GM18873 (cell line): ENCODE measurements around the gene CFAP69.
"Not testable (repeated sequence)": the region's sequence is repeated elsewhere in the genome, so short reads cannot be mapped to it uniquely, and the experiment has no call there.

Source experiments
- ATAC-seq: cut with Tn5 transposase; IDR thresholded peaks from one replicate; pipeline ENCODE4 v1.9.1; 2021; ENCODE audit warnings: mild to moderate bottlenecking, moderate library complexity, moderate number of reproducible peaks; ENCODE audit not compliant: unreplicated experiment, low FRiP score

Gene CFAP69

GRCh38 chr7:90230834-90231233, 14.1 kb upstream of the CFAP69 start:
- ATAC-seq: no peak

- ATAC-seq: no peak
Observed at GRCh38 chr7:90231304-90231703, 13.7 kb upstream of the CFAP69 start.

- ATAC-seq: no peak
Observed at GRCh38 chr7:90232430-90232829, 12.5 kb upstream of the CFAP69 start.

DNA sequence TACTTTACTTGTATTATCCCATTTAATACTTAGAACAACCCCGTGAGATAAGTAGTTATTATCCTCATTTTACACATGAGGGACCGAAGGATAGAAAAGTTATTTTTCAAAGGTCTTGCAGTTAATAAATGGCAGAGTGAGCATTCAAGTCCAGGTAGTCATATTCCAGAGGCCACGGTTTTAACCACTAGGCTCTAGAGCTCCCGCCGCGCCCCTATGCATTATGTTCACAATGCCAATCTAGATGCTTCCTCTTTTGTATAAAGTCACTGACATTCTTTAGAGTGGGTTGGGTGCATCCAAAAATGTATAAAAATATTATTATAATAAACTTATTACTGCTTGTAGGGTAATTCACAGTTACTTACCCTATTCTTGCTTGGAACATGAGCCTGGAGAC, 11.4 kb upstream of the CFAP69 start:
- no peak for ATAC-seq

DNA sequence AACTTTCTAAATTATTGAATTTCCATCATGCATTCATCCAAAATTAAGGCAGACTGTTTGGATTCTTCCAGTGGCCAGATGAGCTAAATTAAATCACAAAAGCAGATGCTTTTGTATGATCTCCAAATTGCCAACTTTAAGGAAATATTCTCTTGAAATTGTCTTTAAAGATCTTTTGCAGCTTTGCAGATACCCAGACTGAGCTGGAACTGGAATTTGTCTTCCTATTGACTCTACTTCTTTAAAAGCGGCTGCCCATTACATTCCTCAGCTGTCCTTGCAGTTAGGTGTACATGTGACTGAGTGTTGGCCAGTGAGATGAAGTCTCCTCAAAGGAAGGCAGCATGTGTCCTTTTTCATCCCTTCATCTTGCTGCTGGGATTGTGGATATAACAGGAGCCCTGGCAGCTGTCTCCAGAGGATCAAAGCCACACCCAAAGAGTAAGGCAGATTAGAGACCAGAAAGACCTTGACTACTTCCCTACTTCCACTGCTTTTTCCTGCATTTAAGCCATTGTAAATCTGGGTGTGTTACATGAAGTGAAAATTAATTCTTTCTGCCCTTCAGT, 8.2 kb upstream of the CFAP69 start:
- ATAC-seq: no peak

DNA sequence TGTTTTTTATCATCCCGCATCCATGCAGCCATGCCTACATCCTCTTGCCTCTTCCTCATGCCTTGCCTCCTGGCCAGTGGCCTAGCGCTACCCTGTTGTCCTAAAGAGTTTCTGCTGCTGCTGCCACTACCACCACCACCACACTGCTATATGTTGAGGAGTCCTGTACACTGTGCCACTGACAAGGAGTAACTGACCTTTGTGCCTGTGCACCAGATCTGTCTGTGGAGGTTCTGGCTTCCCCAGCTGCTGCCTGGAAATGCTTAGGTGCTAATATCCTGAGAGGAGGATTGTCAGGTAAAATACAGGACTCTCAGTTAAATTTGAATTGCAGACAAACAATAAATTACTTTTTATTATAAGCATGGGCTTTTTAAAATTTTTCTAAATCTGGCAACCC, 7.0 kb upstream of the CFAP69 start:
- ATAC-seq: no peak

DNA sequence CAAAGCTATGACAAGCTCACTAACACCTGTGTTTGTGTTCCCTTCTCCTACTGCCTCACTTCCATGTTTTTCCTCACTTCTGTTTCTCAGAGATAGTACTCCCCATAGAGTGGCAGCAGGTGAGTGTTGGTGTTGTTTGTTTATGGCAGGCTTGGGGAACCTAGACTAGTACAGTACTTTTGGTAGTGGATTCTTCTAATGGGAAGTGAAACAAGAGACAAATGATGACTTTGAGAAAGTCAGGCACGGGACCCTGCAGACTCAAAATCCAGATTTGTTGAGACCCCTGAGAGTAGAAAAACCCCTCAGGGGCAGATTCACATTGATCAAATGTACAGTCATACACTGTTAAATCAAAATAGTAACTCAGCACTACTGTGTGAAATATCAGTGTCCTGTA, 6.4 kb upstream of the CFAP69 start:
- ATAC-seq: no peak

DNA sequence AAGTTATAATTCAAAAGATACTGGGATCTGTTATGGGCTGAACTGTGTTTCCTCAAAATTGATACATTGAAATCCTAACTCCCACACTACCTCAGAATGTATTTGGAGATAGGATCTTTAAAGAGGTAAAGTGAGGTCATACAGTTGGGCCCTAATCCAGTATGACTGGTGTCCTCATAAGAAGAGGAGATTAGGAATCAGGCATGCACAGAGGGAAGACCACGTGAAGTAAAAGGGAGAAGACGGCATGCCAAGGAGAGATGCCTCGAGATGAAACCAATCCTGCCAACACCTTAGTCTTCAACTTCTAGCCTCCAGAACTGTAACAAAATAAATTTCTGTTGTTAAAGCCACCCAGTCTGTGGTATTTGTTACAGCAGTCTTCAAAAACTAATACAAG, 5.9 kb upstream of the CFAP69 start:
- no peak for ATAC-seq

- ATAC-seq: no peak
Observed at GRCh38 chr7:90239625-90240228, 5.2 kb upstream of the CFAP69 start.

- no peak for ATAC-seq
Observed at GRCh38 chr7:90242369-90243168, 2.4 kb upstream of the CFAP69 start.

DNA sequence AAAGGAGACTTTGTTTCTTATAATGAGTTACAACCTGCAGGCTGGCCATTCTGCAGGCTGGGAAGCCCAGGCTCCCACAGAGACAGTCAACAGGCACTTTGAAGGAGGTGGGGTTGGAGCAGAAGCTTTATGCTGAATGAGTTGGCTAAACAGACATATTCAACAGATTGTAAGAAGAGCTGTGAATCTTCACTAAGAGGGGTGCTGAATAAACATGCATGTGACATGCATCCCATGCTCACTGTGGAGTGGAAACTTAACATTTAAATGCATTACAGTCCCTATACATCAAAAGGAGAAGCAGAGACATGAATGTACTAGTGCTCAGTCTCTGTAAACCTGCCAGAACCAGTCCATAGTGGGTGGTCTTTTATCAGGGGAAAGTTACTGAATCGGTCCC, 1.4 kb upstream of the CFAP69 start:
- ATAC-seq: no peak

GRCh38 chr7:90244565-90244908, 437 bp upstream of the CFAP69 start:
- ATAC-seq: no peak

DNA sequence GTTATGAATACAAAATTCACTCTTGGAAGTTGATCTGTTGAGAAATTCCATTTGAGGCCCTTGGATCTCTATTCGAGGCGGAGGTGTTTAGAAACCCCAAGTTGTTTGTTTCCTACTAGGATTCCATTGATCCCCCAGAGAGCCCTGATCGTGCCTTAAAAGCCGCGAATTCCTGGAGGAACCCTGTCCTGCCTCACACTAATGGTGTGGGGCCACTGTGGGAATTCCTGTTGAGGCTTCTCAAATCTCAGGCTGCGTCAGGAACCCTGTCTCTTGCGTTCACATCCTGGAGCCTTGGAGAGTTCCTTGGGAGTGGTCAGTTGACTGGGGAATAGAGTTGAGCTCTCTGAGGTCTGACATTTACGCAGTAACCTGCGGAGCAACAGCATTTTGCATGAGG, 1.2 kb downstream of the CFAP69 start:
- ATAC-seq: no peak

DNA sequence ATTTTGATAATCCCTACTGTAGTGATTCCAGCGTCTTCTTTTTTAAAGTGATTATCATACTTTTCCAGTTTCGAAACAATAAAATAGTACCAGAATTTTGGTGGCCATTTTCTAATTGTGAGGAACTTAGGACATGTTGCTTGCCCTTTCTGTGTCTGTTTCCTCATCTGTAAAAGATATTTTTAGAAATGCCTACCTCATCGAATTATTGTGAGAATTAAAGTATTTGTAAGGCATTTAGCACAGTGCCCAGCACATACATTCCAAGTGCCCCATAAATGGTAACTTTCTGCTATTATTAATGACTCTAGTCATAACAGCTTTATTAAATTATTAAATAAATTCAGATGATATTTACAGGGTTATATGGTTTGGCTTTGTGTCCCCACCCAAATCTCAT, 3.7 kb downstream of the CFAP69 start:
- no peak for ATAC-seq

- ATAC-seq: no peak
Observed at GRCh38 chr7:90250601-90251303, 5.8 kb downstream of the CFAP69 start.

DNA sequence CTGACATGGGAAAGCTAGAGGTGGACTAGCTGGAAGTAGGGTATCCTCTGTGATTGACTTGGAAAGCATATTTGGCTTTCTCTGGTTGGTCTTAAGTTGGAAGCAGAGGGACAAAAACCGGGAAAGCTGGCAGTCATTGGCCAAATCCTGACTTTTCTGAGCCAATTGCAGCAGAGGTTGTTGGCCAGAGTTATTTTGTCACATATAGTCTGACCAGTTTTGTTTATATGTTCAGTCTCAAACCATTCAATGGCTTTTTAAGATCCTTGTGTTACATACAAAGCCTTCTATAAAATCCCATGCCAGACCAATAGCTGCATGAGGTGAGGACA, 6.3 kb downstream of the CFAP69 start:
- ATAC-seq: no peak

DNA sequence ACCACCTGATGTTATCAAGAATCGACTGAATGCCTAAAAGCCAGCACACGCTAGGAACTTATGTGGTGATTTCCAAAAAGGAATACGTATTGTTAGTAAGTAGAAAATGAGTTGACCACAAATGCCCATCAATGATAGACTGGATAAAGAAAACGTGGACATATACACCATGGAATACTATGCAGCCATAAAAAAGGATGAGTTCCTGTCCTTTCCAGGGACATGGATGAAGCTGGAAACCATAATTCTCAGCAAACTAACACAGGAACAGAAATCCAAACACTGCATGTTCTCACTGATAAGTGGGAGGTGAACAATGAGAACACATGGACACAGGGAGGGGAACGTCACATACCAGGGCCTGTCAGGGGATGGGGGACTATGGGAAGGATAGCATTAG, 11.0 kb downstream of the CFAP69 start:
- not testable (repeated sequence) for ATAC-seq

DNA sequence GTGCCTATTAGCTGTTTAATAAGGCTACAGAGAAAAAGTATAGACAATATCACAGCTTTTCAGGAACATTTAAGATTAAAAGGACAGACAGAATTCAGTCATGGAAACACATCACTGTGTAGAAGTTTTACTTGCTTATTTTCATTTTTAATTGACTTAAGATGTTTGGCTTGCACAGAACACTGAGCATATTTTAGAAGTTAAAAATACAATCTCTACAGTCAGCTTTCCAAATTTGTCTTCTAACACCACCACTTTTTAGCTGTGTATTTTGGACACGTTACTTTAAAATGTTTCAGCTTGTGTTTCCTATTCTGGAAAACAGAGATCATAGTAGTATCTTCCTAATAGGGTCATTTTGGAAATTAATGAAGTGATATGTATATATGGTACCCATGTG, 11.8 kb downstream of the CFAP69 start:
- ATAC-seq: no peak

GRCh38 chr7:90261441-90261840, 16.5 kb downstream of the CFAP69 start:
- no peak for ATAC-seq

DNA sequence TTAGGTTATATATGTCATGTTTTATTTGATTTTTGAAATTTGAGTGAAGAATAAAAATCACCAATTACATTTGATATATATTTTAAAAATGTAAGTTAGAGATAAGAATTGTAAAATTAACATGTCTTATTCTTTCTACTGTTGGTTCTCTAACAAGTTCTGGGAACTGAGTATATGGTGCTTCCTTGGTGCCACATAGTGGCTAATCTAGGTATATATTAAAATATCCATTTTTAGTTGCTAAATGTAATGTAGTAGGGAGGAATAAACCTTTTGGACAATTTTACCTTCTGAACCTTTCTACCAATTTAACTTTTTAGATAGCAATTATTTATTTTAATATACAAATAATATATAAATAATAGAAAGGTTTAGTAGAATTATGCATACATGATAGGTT, 17.5 kb downstream of the CFAP69 start:
- ATAC-seq: peak; percentile 75

DNA sequence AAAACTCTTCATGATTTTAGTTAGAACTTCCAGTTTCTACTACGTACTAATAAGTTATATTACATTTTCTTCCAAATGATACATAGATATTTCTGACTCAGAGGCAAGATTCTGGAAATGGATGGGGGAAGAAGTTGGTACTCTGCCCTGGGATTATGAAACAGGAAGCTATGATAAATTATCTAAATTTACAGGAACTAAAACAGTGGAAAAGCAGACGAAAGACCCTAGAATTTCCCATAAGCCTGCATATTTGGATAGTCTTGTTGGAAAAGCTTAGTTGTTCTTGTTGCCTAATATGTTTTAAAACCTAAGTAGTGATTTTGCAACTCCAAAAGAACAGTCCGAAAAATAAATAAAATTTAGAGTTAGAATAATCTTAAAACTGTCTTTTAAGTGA, 21.8 kb downstream of the CFAP69 start:
- no peak for ATAC-seq
